Embryonic facial prominence (tissue), 1 donor: ENCODE data around the gene CLCNKB.
"Not testable (repeated sequence)": the region's sequence is repeated elsewhere in the genome, so short reads cannot be mapped to it uniquely, and the experiment has no call there.

Experiments
- DNase-seq: peaks from one replicate; pipeline ENCODE4 v3.0.0-alpha.2; 2016; ENCODE audit errors: extremely low spot score

Gene CLCNKB

DNA sequence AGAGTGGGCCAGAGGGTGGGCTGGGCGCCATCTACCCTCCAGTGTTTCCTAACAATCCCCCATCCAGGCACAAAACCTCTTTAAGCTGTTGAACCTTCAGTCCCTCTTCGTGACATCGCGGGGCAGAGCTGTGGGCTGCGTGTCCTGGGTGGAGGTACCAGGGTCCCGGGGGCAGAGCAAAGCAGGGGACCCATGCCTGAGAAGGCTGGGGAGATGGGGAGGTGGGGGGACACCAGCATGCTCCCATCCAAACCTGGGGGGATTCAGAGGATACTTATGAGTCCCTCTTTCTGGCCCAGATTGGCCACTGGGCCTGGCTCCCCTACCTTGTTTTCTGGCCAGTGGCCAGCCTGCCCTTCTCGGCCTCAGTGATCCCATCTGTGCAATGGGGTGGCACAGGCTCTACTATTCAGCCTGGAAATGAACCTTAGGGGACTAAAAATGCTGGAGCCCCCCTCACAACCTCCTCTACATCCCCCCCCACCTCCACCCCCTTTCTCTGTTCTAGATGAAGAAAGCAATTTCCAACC, 10.4 kb upstream of the CLCNKB start:
- DNase-seq, result not testable (repeated sequence)

DNA sequence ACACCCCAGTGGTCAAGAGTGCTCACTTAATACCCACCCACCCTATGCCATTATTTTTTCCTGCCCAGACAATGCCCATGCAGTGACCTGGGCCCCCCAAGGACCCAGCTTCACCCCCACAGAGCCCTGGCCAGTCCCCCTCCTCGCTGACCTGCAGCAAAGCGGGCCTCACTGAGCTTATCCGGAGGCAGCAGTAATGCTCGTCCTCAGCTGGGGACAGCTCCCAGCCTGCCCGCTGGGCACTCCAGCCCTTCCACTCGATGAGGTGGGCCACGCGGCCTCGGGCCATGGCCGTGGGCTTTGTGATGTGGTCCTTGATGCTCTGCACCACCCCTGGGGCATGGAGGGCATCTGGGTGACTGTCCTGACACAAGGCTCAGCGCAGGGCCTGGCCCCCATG, 7.1 kb upstream of the CLCNKB start:
- DNase-seq, result not testable (repeated sequence)

DNA sequence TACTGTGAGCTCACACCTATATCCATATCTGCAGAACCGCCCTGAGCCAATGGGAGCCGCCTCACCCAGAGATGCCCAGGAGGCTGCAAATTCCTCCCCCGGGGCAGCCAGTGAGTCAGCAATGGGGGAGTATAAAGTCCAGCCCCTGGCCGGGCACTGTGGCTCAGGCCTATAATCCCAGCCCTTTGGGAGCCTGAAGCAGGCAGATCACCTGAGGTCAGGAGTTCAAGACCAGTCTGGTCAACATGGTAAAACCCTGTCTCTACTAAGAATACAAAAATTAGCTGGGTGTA, 5.0 kb upstream of the CLCNKB start:
- no peak for DNase-seq

DNA sequence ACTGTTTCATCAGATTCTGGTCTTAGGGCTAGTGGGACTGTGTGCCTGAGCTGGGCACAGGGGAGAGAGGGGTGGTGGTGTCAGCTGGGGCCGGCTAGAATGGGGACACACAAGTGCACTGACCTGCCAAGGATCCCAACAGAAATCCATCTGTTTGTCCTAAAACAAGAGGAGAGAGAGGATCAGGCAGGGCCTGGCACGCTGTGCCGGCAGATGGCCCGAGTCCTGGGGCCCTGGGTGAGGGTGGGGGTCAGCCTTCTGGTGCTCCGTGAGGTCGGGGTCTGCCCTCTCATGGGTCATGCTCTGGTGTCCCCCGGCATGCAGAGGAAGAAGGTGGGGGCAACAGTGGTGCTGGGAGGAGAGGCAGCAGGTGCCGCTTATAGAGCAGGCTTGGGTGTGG, 3.7 kb upstream of the CLCNKB start:
- DNase-seq, result not testable (repeated sequence)

DNA sequence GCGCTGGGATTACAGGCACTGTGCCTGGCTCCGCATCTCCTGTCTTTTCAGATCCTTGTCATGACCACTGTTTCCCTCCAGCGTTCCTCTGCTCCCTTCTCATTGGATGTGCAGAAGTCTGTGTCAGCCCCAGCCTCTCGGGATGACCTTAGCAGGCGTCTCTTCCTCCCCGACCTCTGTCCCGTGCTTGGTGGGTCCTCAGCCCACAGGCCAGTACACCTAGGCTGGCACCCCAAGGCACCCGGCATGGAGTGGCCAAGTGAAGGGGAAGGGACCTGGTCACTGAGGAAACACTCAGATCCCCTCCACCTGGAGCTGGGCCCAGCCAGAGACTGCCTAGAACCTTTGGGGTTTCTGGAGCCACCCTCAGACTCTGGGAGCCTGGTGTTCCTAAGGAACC, 2.4 kb upstream of the CLCNKB start:
- no peak for DNase-seq

DNA sequence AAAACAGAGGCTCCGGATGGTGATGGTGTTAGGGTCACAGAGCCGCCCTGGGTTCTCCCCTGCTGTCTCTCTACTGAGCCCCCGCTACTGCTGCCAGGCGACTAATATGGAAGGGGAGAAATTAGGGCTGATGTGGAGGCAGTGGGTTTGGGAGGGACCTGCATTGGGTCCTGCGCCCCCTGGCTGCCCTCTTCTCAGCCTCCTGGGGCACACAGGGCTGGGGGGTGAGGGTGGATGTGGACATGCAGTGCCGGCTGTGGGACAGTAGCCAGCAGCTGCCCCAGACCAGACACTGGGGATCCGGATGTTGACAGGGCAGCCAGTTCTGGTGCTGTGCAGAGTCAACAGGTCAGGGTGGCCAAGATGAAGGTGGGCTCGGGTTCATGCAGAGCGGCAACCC, 1.5 kb upstream of the CLCNKB start:
- no peak for DNase-seq

DNA sequence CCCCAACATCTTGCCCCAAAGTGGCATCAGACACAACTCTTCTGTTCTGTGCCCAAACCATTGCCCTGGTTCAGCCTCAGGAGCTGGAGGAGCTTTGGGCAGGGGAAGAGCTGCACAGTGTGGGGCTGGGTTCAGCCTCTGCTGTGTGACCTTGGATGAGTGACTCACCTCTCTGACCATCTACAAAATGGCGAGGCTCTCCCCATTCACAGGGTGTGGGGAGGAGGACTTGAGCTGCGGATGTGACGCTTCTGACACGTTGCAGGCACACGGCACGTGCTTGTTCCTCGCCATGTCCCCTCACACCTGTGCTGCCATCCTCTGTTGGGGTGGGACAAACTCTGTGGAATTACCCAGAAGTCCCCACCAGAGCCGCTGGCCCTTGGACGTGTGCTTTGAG, 928 bp upstream of the CLCNKB start:
- DNase-seq, result not testable (repeated sequence)

DNA sequence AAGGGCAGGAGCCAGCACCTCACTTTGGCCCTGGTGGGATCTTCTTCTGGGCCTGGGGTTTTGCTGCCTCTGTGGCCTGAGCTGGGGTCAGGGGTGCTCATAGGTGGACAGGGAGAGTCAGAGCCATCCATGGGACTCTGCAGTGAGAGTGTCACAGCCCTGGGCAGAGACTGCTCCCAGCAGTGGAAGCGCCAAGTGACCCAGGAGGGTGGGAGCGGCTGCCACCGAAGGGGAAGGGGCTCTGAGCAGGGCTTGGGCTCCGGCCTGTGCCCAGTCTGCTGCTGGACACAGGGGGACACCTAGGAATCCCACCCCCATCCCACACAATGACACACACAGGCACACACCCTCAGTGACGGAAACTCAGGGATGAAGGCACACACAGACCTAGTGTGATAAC, 368 bp downstream of the CLCNKB start:
- DNase-seq, result no peak

DNA sequence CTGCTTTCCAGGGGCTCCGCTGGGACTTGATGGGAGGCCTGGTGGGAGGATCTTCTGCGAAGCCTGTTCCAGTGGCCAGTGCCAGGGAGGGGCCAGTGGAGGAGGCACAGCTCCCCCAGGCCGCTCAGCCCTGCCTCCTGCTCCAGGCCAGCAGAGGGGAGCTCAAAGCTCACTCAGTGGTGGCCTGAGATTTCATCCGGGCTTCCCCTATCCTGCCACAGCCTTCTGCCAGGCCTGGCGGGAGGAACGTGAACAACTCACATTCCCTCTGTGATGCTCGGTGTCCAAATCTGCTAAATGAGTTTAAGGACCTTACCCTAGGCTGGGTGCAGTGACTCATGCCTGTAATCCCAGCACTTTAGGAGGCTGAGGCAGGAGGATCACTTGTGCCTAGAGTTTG, 3.3 kb downstream of the CLCNKB start:
- DNase-seq, result no peak

DNA sequence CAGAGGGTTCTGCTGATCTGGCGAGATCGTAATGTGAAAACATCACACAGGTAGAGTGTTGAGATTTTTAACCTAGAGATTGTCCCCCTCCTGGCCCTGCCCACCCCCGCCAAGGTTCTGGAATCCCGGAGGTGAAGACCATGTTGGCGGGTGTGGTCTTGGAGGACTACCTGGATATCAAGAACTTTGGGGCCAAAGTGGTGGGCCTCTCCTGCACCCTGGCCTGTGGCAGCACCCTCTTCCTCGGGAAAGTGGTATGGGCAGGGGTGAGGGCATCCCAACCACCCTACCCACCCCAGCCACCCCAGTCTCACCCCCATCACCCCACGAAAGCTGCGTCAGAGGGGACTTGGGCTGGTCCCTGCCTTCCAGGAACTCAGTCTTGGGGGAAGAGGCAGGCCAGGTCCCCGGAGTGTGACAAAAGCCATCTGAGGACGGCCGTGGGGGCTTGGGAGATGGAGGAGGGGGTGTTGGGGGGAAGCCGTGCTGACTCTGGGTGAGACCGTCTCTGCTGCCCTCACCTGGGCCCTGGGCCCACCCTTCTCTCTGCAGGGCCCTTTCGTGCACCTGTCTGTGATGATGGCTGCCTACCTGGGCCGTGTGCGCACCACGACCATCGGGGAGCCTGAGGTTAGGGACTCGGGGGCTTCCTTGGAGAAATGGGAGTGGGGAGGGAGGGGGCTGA, 4.4 kb downstream of the CLCNKB start:
- DNase-seq, result no peak

DNA sequence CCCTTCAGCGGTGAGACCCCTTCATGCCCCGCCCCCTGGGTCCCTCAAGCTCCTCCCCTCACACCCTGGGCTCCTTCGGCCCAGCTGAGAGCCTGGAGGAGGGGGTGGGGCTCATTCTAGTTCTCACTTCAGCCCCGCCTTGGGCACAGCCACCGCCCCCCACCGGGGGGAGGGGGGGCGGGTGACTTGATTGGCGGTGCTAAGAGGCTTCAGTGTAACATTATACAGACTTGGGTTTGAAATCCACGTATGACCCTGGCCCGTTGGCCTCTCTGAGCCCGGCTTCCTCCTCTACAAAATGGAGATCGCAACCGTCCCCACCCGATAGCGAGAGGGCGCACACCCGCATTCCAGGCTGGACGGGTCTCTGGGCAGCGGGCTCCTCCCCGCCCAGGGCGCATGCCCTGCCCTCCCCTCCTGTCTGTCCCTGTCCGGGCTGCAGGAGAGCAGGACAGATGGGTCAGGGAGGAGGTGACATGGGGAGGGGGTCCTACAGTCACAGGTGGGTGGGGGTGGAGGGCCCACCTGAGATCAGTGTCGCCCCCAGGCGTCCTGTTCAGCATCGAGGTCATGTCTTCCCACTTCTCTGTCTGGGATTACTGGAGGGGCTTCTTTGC, 5.1 kb downstream of the CLCNKB start:
- DNase-seq, result no peak

DNA sequence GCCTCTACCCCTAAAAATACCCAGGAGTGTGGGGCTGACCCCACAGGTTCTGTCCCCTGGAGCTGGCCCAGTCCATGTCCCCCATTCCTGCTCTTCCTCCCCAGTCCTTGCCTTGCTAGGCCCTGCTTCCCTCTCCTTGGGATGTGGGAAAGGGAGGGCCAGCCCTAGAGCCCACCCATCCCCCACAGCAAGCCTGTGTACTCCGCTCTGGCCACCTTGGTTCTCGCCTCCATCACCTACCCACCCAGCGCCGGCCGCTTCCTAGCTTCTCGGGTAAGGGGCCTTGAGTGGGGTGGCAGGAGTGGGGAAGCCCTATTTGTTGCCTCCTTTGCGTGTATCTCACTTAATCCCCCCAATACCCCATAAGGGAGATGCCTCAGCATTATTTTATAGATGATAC, 6.7 kb downstream of the CLCNKB start:
- DNase-seq, result no peak

DNA sequence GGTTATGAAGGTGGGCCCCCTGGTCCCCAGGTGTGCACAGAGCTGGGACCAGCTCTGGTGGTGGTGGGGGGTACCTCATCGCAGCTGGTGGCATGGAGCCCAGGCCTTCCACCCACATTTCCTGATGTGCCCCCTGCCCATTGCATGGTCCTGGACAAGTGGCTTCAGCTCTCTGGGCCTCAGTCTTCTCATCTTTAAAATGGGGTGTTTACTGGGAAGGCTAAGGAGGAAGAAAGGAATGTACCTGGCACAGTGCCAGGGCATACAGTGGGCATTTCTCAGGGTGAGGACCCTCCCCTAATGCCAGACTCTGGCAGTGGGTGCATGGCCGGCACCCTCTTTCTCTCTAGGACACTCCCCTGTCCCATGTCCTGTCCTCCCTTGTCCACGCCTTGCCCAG, 7.5 kb downstream of the CLCNKB start:
- DNase-seq, result no peak

DNA sequence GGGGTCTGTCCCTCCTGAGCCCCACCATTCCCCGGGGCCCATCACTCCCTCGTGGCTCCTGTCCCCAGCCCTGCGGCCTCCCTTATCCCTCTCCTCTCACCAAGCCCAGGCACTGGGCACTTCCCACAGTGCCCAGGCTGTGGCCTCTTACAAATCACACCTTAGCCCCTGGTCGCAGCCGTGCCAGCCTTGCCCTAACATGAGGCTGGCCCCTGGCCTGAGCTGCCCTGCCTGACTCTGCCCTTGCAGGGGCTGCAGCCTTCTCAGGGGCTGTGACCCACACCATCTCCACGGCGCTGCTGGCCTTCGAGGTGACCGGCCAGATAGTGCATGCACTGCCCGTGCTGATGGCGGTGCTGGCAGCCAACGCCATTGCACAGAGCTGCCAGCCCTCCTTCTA, 8.4 kb downstream of the CLCNKB start:
- DNase-seq, result not testable (repeated sequence)

DNA sequence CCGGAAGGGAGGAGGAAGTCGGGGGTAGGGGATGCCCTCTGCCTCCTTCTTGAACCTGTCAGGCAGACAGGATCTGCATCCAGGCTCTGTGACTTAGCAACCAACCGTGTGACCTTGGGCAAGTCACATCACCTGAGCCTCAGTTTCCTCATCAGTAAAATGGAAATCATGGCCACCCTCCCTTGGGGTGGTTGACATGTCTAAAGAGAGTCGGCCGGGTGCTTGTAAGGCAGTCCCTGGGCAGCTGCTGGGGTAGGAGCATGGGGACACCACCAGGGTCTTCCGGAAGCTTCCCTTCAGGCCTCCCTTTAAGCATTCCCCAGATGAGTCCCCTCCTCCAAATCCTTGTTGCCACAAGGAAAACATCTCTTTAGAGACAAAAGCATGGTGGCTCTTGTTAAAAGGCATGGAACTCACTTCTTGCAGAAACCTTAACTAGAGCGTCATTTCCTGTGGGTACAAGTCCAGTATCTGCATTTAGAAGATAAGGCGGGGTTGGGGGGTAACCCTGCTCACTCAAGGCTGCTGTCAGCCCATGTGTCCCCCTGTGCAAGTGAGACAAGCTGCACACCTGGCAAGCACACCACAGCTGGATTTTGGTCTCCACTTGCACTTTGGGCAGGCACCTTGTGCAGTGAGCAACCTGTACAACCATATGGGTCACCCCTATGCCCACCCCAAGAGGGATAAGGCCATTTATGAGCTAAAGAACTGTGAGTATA, 10.4 kb downstream of the CLCNKB start:
- DNase-seq, result no peak

DNA sequence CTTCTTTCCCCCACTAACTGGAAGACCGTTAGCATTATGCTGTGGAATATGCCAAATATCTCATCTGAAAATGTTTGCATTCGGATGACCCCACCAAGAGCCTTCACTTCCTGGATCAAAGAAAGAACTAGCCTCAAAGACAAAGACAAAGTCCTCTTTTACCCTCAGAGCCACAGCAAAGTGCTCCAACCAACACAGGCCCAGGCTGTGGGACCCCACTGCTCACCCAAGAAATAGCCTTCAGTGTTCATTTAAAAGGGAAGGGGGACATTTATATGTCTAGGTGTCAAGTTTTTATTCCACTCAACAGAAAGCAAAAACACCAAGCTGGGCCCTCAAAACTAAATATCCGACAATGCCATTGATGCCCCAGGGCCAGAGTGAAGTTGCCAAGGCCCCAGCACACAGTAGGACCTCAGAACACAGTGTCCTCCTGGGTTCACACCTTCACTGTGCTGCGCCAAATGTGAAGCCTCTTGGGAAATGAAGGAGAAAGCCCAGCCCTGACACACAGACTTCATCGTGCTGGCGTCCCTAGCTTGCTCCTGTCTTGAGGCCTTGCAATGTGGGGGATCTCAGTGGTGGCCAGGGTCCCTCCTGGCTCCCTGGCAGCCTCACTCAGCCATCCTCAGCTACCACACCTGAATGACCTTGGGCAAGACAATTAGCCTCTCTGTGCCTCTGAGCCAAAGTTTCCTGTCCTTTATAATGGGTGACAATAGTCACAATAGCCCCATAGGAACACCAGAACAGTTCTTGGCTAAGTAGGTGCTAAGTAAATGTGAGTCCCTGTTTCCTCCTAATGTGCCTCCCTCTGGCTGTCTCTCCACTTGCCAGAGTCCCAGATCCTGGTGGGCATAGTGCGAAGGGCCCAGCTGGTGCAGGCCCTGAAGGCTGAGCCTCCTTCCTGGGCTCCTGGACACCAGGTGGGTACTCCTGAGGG, 11.3 kb downstream of the CLCNKB start:
- no peak for DNase-seq

DNA sequence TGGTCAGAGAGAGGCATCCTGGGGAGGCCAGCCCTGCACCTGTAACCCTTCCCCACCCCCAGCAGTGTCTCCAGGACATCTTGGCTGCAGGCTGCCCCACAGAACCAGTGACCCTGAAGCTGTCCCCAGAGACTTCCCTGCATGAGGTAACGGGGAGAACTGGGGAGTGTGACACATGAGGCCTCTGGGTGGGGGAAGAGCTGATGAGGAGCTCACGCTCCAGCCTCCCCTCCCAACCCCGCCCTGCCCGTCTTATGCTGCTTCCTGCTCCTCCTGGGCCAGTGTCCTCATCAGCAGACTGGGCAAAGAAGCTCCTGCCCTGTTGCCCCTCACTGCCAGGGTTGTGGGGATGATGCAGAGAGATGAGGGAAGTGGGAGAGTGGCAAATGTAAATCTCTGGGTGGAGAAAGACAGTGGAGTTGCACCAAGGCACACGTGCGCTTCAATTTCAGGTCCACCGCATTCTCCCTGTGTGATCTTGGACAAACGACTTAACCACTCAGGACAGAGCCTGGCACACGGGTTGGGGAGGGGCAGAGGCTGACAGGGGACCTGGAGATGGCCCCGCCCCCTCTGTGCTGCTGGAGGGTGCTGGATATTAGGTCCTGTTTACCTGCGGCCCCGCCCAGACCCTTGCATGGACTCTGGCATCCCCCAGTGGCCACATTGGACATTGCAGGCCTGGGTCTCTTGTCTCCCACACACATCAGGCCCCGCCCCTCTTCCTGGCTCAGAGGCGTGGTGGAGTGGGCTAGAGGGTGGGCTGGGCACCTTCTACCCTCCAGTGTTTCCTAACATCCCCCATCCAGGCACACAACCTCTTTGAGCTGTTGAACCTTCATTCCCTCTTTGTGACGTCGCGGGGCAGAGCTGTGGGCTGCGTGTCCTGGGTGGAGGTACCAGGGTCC, 12.3 kb downstream of the CLCNKB start:
- DNase-seq, result peak; percentile 52

DNA sequence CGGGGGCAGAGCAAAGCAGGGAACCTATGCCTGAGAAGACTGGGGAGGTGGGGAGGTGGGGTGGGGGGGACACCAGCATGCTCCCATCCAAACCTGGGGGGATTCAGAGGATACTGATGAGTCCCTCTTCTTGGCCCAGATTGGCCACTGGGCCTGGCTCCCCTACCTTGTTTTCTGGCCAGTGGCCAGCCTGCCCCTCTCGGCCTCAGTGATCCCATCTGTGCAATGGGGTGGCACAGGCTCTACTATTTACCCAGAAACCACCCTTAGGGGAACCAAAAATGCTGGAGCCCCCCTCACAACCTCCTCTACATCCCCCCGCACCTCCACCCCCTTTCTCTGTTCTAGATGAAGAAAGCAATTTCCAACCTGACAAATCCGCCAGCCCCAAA, 12.9 kb downstream of the CLCNKB start:
- DNase-seq, result not testable (repeated sequence)

DNA sequence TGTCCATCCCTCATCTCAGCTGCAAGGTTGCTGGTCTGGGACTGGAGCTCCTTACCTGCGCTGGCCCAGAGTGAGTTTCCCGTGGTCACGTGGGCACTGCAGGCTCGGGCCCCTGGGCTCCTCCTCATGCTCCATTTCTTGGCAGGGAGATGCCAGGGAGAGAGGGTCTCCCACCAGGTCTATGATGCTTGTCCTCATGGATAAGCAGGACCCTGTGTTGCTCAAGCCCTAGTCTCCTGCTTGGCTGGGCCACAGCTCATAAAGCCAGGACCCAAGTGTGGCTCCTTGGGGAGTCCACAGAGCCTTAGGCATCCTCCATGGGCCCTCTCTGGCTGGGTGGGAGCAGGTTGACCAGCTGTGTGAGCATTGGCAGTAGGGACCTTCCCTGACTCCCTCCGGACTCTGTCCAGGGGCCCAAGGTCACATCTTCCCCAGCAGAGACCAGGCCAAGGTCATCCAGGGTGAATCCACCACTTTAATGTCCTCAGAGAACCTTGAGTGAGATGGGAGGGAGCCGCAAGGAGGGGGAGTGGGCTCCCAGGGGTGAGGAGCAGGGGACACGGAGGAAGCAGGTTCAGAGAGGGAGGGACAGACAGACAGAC, 13.8 kb downstream of the CLCNKB start:
- not testable (repeated sequence) for DNase-seq

DNA sequence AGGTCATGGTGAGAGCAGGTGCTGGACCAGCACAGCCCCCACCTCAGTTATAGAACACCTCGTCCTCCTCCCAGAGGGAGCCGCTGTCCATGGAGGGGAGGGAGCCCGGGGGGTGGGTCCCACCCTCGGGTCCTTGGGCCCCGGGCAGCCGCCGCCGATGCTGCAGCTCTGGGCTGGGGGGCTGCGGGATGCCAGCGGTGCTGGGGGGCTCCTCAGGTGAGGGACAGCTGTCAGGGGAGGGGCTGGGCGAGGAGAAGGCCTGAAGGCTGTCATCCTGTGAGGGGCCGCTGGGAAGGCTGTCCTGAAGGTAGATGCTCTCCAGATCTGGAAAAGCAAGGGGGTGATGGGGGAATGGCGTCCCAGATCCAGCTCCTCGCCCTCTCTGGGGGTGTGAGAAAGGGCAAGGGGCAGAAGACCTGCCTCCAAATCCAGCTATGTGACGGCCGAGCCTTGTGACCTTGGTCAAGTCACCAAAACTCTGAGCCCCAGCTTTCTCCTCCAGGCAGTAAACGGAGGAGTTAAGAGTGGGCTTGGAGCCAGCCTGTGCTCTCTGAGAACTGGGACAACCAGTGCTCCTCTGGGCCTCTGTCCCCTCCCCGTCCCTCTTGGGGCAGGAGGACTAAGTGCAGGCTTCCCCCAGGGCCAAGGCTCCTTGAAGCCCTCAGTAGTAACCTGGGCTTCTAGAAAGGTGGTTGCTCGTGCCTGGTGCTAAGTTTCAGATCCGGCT, 15.0 kb downstream of the CLCNKB start:
- DNase-seq, result not testable (repeated sequence)
